SKM-1 treated with dmso at 0.1 percent for 144 hours (cell line): Measurements from ENCODE around the gene OR2L8.

Experiments
- DNase-seq: peaks from one replicate; lab custom pipeline; 2025; ENCODE audit not compliant: unreplicated experiment; lab: John Stamatoyannopoulos, UW

The OR2L8 gene

GRCh38 chr1:247948558-247948957 is at the start of gene OR2L8:
OR2L8 (plus strand) TSS chr1:247948858; CDS start chr1:247948858, 0 bp downstream.
- no peak for DNase-seq

GRCh38 chr1:247904122-247904521 is 44.5 kb upstream of the OR2L8 start:
- DNase-seq = no peak

GRCh38 chr1:247905181-247905580 is 43.5 kb upstream of the OR2L8 start:
- no peak for DNase-seq

- no peak for DNase-seq
These were observed 42.7 kb upstream of the OR2L8 start for GRCh38 chr1:247905910-247906503.

GRCh38 chr1:247906504-247907047 is 42.1 kb upstream of the OR2L8 start:
- DNase-seq = no peak

GRCh38 chr1:247908766-247909165 is 39.9 kb upstream of the OR2L8 start:
- DNase-seq = no peak

GRCh38 chr1:247913786-247914185 is 34.9 kb upstream of the OR2L8 start:
- no peak for DNase-seq

GRCh38 chr1:247914941-247915662 is 33.6 kb upstream of the OR2L8 start:
- no peak for DNase-seq

- no peak for DNase-seq
These were observed 28.7 kb upstream of the OR2L8 start, which contains the start of gene OR2T8 for GRCh38 chr1:247919952-247920351. OR2T8 (plus strand) TSS chr1:247920252; CDS start chr1:247921018, 766 bp downstream.

- DNase-seq = no peak
These were observed 24.7 kb upstream of the OR2L8 start for GRCh38 chr1:247923941-247924340.

GRCh38 chr1:247924868-247925267 is 23.8 kb upstream of the OR2L8 start, which contains the start of gene OR2AJ1:
OR2AJ1 (plus strand) TSS chr1:247924889; CDS start chr1:247933769, 8,880 bp downstream.
- DNase-seq = no peak

GRCh38 chr1:247933989-247934388 is 14.7 kb upstream of the OR2L8 start:
- DNase-seq = no peak

- DNase-seq = no peak
These were observed 12.9 kb upstream of the OR2L8 start for GRCh38 chr1:247935781-247936180.

- no peak for DNase-seq
These were observed 12.2 kb upstream of the OR2L8 start for GRCh38 chr1:247936415-247936814.

- peak; percentile 97 for DNase-seq
These were observed 11.5 kb upstream of the OR2L8 start for GRCh38 chr1:247936965-247937734.

- DNase-seq = no peak
These were observed 6.0 kb upstream of the OR2L8 start for GRCh38 chr1:247942624-247943023.

GRCh38 chr1:247953408-247953807 is 4.8 kb downstream of the OR2L8 start:
- no peak for DNase-seq

- no peak for DNase-seq
These were observed 13.1 kb downstream of the OR2L8 start for GRCh38 chr1:247961791-247962190.

- DNase-seq = no peak
These were observed 14.4 kb downstream of the OR2L8 start for GRCh38 chr1:247962911-247963588.

- no peak for DNase-seq
These were observed 16.3 kb downstream of the OR2L8 start, which contains the start of gene OR2AK2 for GRCh38 chr1:247964933-247965332. OR2AK2 (plus strand) TSS chr1:247965233; CDS start chr1:247965377, 144 bp downstream.
